Measurements from ENCODE around the gene SLC12A2. TPM values are rescaled to one million over a fixed set of nuclear protein-coding genes. Genes with fewer than 3 reads are reported as not detected.

The SLC12A2 gene
- polyA plus RNA-seq, 1 donor from 2014 or later = 28.6 TPM

GRCh38 chr5:128202320-128202719 lies 118.8 kb downstream of the SLC12A2 start:
- no peak overlapping the region for H3K4me3 ChIP-seq (ENCODE audit: low read length)
- TF ChIP-seq REST (IDR thresholded peaks at IDR 0.05; ENCODE audit: borderline replicate concordance) (no peak), MXI1 (conservative IDR thresholded peaks at IDR 0.05; ENCODE audit: poor library complexity, severe bottlenecking) (no peak), EP300 (conservative IDR thresholded peaks at IDR 0.05; ENCODE audit: poor library complexity, severe bottlenecking) (no peak), SMC3 (conservative IDR thresholded peaks at IDR 0.05; ENCODE audit: poor library complexity) (no peak), TAF1 (IDR thresholded peaks at IDR 0.05; ENCODE audit: low read depth) (no peak), RAD21 (conservative IDR thresholded peaks at IDR 0.05) (no peak), POLR2AphosphoS5 (IDR thresholded peaks at IDR 0.05) (no peak), EZH2 (IDR thresholded peaks at IDR 0.05; ENCODE audit: borderline replicate concordance, insufficient read depth, low read length, poor library complexity, severe bottlenecking) (no peak), CTCF (IDR thresholded peaks at IDR 0.05; ENCODE audit: poor library complexity, severe bottlenecking) (no peak)
- no peaks in the 10 kb centered on the region for H3K9me2 ChIP-seq (ENCODE audit: insufficient read depth, low read length)
- no peaks in the 10 kb centered on the region for H4K20me1 ChIP-seq (ENCODE audit: insufficient read depth)
- H3F3A ChIP-seq (ENCODE audit: insufficient read depth, low read length, poor library complexity, severe bottlenecking) = no peaks in the 10 kb centered on the region
- no peaks in the 10 kb centered on the region for H3K9me3 ChIP-seq (ENCODE audit: low read length)
- no peaks in the 10 kb centered on the region for H3K79me2 ChIP-seq (replicated peaks; ENCODE audit: insufficient read depth, low read length)
- H3K36me3 ChIP-seq (ENCODE audit: insufficient read depth, low read length) = no peaks in the 10 kb centered on the region
- H3K27me3 ChIP-seq (ENCODE audit: insufficient read depth, low read depth, low read length) = no peaks in the 10 kb centered on the region
- H3K27ac ChIP-seq (ENCODE audit: low read length) = no peak overlapping the region
- H3K4me2 ChIP-seq (ENCODE audit: low read length) = no peak overlapping the region
- H2AFZ ChIP-seq (ENCODE audit: low read depth, low read length) = no peak overlapping the region
- H3K9ac ChIP-seq (ENCODE audit: low read length) = no peak overlapping the region

- Histone ChIP-seq H3K9ac (ENCODE audit: low read length) (no peak overlapping the region), H3F3A (ENCODE audit: insufficient read depth, low read length, poor library complexity, severe bottlenecking) (no peaks in the 10 kb centered on the region), H2AFZ (ENCODE audit: low read depth, low read length) (no peak overlapping the region), H3K9me2 (ENCODE audit: insufficient read depth, low read length) (no peaks in the 10 kb centered on the region), H3K27me3 (ENCODE audit: insufficient read depth, low read depth, low read length) (no peaks in the 10 kb centered on the region), H3K4me3 (ENCODE audit: low read length) (no peak overlapping the region), H3K27ac (ENCODE audit: low read length) (no peak overlapping the region), H3K9me3 (ENCODE audit: low read length) (no peaks in the 10 kb centered on the region), H3K79me2 (replicated peaks; ENCODE audit: insufficient read depth, low read length) (no peaks in the 10 kb centered on the region), H4K20me1 (ENCODE audit: insufficient read depth) (no peaks in the 10 kb centered on the region), H3K36me3 (ENCODE audit: insufficient read depth, low read length) (no peaks in the 10 kb centered on the region), H3K4me2 (ENCODE audit: low read length) (no peak overlapping the region)
- TF ChIP-seq CTCF (IDR thresholded peaks at IDR 0.05; ENCODE audit: poor library complexity, severe bottlenecking) = no peak
- no peak for TF ChIP-seq MXI1 (conservative IDR thresholded peaks at IDR 0.05; ENCODE audit: poor library complexity, severe bottlenecking)
- TF ChIP-seq EP300 (conservative IDR thresholded peaks at IDR 0.05; ENCODE audit: poor library complexity, severe bottlenecking) = no peak
- no peak for TF ChIP-seq SMC3 (conservative IDR thresholded peaks at IDR 0.05; ENCODE audit: poor library complexity)
- no peak for TF ChIP-seq REST (IDR thresholded peaks at IDR 0.05; ENCODE audit: borderline replicate concordance)
- TF ChIP-seq POLR2AphosphoS5 (IDR thresholded peaks at IDR 0.05) = no peak
- no peak for TF ChIP-seq RAD21 (conservative IDR thresholded peaks at IDR 0.05)
- TF ChIP-seq TAF1 (IDR thresholded peaks at IDR 0.05; ENCODE audit: low read depth) = no peak
- TF ChIP-seq EZH2 (IDR thresholded peaks at IDR 0.05; ENCODE audit: borderline replicate concordance, insufficient read depth, low read length, poor library complexity, severe bottlenecking) = no peak
Observed at GRCh38 chr5:128208436-128208835, 124.9 kb downstream of the SLC12A2 start.

Data from neural cell (in vitro differentiated cells).